CD4-positive, alpha-beta T cell treated with Interleukin-2 at 100 ng/mL for 4 hours (primary cell): ENCODE data around the gene CDH8.
"Not testable (repeated sequence)": the region's sequence is repeated elsewhere in the genome, so short reads cannot be mapped to it uniquely, and the experiment has no call there.

Source experiments
- DNase-seq: peaks from one replicate; pipeline ENCODE4 v3.0.0-alpha.2; 2020; ENCODE audit warnings: low spot score

CDH8 gene

DNA sequence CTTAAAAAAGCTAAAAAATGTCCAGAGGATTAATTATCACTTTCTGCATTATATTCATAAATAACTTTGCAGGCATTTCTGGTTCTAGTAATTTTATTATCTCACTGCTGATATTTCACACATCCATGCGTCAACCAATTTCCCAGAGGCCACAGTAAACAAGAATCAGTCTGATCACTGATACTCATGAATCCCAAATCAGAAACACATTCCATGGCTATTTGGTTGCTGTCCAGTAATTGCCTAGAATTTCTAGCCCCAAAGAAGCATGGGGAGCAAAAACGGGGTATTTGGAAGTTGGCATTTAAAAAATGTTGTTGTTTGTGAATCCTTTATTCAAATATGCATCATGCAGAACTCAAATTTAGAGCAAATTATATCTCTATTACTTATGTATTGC is 244.8 kb downstream of the CDH8 start:
- no peak for DNase-seq

- DNase-seq: not testable (repeated sequence)
Observed at GRCh38 chr16:61781855-61782254, 254.4 kb downstream of the CDH8 start.

- no peak for DNase-seq
Observed at GRCh38 chr16:61780161-61780560, 256.1 kb downstream of the CDH8 start.

DNA sequence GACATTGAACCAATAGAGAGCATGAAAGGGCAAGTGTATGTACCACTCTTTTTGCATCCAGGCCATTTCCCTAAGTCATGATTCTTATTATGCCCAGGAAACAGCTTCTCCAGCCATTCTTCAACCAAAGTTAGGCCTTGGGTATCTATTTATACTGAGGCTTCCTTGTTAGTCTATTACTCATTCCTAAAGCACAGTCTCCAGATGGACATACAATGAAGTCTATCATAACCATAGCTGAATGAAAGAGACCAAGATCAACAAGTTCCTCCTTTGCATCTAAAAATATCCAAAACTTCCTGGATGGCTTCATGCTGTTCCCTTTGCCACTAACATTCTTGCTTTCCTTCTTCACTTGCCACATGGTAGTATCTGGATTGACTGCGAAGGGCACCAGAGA is 265.9 kb downstream of the CDH8 start:
- DNase-seq: no peak

DNA sequence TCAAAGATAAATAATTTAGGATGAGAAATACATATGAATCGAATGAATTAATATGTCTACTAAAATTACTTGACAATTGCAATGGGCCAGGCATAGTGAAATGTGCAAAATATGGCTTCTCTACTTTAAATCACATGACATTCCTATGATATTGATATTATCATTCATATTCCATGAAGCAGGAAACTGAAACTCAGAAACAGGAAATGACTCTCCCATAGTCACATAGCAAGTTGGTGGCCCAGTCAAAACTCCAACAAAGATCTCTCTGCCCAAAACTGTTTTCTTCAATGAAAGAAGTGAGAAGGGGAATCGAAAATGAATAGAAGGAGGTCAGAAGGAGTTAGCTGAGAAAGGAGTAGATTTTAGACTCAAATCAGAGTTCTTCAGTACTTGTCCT is 272.2 kb downstream of the CDH8 start:
- DNase-seq: no peak

DNA sequence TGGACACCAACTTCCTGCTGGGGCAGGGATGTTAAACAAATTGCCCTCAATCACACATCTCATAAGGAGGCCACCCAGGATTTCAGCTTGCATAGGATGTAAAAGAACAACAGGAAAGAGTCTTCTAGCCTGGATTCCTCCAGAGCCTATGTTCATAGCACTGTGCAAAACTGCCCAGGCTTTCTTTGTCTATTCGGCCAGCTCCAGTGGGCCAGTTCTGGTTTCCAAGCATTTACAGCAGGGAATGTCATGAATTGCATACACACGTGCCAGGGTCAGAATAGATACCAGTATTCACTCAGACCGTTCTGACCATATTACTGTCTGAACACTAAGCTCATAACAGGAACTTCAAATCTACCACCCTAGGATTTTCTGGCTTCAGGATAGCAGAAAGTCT is 273.2 kb downstream of the CDH8 start:
- DNase-seq: no peak

GRCh38 chr16:61730997-61731396 is 305.2 kb downstream of the CDH8 start:
- no peak for DNase-seq

DNA sequence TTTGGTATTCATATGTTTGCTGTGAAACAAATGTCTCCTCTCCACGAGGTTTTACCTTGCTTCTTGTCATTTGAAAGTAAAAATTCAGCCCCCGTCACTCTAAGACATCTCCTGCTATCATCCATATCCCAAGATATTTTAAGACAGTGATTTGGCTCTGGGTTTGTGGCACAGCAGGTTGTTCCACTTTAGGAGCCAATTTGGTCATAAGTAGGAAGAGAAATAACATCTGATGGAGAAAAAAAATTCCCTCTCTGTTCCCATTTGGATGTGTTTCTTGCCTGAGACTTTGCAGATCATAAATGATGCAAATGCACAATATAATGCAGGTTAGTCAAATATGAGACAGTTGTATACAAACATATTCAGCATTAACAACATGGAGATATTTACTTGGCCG is 309.5 kb downstream of the CDH8 start:
- DNase-seq: no peak

GRCh38 chr16:61726125-61726524 is 310.1 kb downstream of the CDH8 start:
- no peak for DNase-seq

GRCh38 chr16:61721544-61721943 is 314.7 kb downstream of the CDH8 start:
- DNase-seq: no peak

DNA sequence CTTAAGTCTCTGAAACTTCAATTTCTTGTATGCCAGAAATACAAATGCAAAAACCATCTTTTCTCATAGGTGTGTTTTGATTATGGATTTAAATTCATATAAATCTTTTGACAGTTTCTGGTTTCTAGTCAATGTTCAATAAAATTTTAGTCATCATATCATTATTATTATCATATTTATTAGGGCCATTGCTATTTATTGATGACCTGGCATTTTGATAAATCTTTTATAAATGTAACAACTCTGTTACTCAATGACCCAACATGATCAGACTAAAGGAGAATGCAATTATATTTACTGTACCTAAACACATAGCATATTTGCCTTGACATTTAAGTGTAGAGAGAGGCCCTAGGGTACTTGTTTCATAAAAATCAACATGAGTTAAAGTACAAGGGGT is 320.8 kb downstream of the CDH8 start:
- no peak for DNase-seq

DNA sequence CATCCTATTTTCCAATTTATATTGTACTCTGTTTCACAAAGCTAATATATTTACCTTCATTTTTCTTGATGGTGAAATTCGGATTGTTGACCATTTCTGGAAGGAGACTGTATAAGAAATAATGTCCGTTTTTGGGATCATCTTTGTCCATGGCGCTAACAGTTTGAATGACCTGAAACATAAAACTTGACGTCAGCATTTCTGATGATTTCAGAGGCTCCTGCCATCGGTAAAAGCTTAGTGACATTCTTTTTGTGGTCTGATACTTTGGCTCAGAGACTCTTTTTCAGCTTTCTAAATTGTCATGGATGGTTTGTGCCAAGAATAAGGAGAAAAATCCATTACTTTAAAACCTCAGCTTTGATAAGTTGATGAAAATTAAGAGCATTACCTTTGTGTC is 322.5 kb downstream of the CDH8 start:
- DNase-seq: no peak

GRCh38 chr16:61699640-61700039 is 336.6 kb downstream of the CDH8 start:
- DNase-seq: not testable (repeated sequence)

DNA sequence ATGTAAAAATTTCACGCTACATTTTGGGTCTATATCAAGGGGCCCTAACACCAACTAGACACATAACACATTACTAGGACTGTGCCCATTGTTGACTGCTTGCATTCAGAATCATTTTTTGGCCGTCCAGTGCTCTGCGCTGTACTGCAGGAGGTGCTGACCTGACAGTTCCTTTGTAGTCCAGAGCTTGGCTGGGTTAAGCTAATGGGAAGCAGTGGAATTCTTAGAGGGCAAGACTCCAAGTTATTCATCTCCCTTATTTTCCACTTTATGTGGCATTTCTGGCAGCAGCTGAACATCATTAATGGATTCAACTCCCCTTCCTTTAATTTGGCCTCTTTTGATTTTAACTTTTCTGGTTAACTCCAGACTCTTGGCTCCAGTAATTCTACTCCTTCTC is 351.7 kb downstream of the CDH8 start:
- DNase-seq: no peak

DNA sequence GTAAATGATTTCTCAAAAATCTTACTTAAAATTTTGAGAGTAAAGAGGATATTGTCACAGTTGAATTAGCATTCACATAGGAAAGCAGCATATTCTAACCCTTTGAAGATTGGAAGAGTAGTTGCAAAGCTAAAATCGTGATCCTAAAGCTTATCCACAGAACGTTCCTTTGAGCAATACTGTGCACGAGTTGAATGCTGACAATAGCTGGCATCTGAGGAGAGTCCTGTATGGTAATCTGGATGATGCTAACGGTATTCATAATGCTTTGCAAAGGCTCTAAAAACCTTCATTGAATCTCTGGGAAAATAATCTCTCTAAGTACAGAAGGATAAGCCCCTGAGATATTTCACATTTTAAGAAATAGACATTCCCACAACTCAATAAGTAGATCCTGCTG is 354.6 kb downstream of the CDH8 start:
- DNase-seq: no peak

- no peak for DNase-seq
Observed at GRCh38 chr16:61681124-61681523, 355.1 kb downstream of the CDH8 start.

DNA sequence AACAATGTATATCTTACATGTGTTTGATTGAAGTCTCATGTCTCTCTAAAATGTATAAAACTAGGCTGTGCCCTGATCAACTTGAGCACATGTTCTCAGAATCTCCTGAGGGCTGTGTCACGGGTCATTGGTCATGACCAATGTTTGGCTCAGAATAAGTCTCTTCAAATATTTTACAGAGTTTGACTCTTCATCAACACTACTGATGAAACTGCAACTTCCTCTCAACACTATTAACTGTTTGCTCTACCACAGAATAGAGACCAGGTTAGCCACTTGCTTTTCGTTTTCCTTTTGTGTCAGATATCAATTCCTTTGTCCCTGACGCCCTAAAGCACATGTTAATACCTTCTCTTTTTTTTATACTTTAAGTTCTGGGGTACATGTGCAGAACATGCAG is 358.1 kb downstream of the CDH8 start:
- DNase-seq: no peak

DNA sequence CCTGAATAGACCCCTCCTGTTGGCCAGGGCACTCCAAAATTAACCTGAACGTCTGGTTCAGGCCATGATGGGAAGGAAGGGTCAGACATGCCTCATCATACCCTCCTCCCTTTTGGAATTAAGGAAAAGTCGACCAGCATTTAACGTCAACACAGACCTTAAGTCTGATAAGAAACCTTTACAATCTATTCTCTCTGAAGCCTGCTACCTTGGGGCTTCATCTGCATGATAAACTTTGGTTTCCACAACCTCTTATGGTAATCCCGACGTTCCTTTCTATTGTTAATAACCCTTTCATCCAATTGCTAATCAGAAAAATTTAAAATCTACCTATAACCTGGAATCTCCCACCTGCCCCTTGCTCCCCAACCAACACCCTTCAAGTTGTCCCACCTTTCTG is 358.5 kb downstream of the CDH8 start:
- no peak for DNase-seq

DNA sequence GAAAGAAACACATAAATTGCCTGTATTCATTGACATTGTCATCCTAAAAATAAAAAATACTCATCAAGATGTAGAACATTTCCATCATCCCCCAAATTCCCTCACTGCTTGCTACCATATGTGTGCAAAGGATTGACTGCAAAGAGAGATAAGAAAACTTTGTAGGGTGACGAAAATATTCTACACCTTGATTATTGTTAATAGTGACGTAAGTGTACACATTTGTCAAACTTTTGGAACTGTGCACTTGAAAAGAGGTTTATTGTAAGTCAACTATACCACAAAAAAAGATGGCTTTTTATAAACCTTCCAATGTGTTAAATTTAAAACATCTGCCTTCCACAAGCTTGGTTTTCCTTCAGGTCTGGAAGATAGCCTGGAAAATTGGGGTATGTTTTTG is 359.5 kb downstream of the CDH8 start:
- DNase-seq: no peak

- no peak for DNase-seq
Observed at GRCh38 chr16:61671161-61671560, 365.1 kb downstream of the CDH8 start.

- DNase-seq: no peak
Observed at GRCh38 chr16:61665512-61665911, 370.7 kb downstream of the CDH8 start.

DNA sequence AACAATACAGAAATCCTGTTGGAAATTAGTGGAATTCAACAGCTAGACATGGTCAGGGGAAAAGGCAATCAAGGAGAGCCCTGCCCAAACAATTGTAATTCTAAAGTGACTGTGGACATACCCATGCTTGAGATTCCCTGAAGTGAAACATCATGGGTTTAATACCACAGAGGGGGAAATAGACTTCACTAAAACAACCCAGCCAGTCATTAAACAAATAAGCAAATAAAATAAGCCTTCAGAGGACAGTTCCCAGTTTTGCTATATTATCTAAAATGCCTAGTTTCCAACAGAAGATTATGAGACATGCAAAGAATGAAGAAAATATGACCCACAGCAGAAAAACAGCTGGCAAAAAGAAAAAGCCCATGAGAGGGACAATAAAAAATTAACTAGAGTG is 376.3 kb downstream of the CDH8 start:
- no peak for DNase-seq

DNA sequence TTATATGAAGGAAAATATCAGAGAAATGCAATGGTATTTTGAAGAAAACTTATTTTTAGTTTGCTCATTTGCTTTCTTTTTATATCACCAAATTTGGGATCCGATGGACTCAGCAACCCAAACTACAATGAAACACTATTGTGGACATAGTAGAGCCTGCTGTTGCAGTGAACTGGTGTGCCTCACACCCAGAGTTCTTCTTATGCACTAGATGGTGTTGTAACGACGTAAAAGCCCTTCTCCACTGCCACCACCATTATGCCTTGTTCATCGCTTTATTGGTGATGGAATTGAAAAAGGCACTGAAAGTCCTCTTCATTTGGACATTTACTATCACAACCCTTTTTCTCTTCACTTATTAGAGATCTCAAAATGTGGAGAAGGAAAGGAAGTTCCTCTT is 381.3 kb downstream of the CDH8 start:
- no peak for DNase-seq

DNA sequence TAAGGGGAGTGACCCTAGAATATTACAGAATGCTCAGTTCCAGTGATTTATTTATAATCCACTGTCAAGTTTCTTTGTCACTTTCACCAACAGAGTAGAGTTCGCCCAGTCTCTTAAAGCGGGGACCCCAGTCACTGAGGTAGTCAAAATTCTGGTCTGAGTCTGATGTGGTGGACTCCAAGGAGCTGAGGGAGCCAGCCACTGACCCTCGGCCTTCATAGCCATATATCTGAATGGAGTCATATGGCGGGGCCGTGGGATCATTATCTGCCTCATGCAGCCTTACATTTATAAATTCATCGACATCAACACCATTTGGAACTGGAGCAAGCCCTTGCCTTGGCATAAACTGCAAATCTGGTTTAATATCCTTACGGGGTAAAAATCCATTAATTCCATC is 382.7 kb downstream of the CDH8 start:
- no peak for DNase-seq

GRCh38 chr16:61645561-61645960 is 390.7 kb downstream of the CDH8 start:
- DNase-seq: no peak
